K562 (cell line): ENCODE results near the gene ZNF48.

Experiments
- CREB1 ChIP-seq, 2 experiments: sonication (generic) in 1 of 2; formaldehyde crosslinking in 1 of 2; IDR thresholded peaks; 2 replicates each; pipeline versions ENCODE4 v1.6.1 to v1.8.0; 2012 to 2022; ENCODE audit warnings: inconsistent platforms in 1 of 2, mild to moderate bottlenecking in 1 of 2, missing genetic modification reagents in 1 of 2, moderate library complexity in 1 of 2
- CTCF ChIP-seq, 3 experiments: IDR thresholded peaks in 2 of 3; conservative IDR thresholded peaks in 1 of 3; 2 replicates each; pipeline ENCODE4 v1.5.1; 2011 to 2012; ENCODE audit warnings: low read length in 3 of 3, mild to moderate bottlenecking in 3 of 3, control low read depth in 2 of 3, improper control_type of control experiment in 1 of 3, inconsistent platforms in 1 of 3, low read depth in 1 of 3, mixed read lengths in 1 of 3, moderate library complexity in 1 of 3; ENCODE audit not compliant: insufficient read depth in 2 of 3
- GTF2A2 ChIP-seq: IDR thresholded peaks from 2 replicates; pipeline ENCODE4 v1.6.1; 2016; ENCODE audit warnings: mild to moderate bottlenecking, missing genetic modification characterization, missing compliant biosample characterization
- KDM5B ChIP-seq: fragments of 200-600 bp; sonication (generic); IDR thresholded peaks from 2 replicates; pipeline ENCODE4 v1.6.1; 2012; ENCODE audit warnings: low read depth, mild to moderate bottlenecking, moderate library complexity, low read length, control low read depth, inconsistent platforms; ENCODE audit not compliant: insufficient replicate concordance
- KLF16 ChIP-seq: IDR thresholded peaks from 2 replicates; pipeline ENCODE4 v1.6.1; 2016; ENCODE audit warnings: antibody characterized with exemption
- NCOA2 ChIP-seq, 2 experiments: fragments of 450-650 bp; IDR thresholded peaks; 2 replicates each; pipeline ENCODE4 v1.6.1; 2018; ENCODE audit warnings: mild to moderate bottlenecking in 2 of 2, moderate library complexity in 1 of 2; ENCODE audit not compliant: partially characterized antibody in 2 of 2
- PHF8 ChIP-seq: fragments of 200-600 bp; sonication (generic); IDR thresholded peaks from 2 replicates; pipeline ENCODE4 v1.6.1; 2012; ENCODE audit warnings: mixed run types, mild to moderate bottlenecking, inconsistent platforms, low read length, moderate library complexity, borderline replicate concordance
- REST ChIP-seq, 2 experiments: fragments of 450-650 bp; formaldehyde crosslinking in 1 of 2; IDR thresholded peaks; 2 replicates each; pipeline versions ENCODE4 v1.4.0 to v1.6.1; 2014 to 2020; ENCODE audit warnings: mild to moderate bottlenecking in 2 of 2, borderline replicate concordance in 1 of 2, low read depth in 1 of 2
- SIRT6 ChIP-seq: IDR thresholded peaks from one replicate; pipeline ENCODE4 v1.6.1; 2012; ENCODE audit warnings: low read depth, mild to moderate bottlenecking, control low read depth, inconsistent platforms, low read length, moderate library complexity
- SMC3 ChIP-seq: conservative IDR thresholded peaks from 2 replicates; pipeline ENCODE4 v1.6.1; 2011; ENCODE audit warnings: low read depth, low read length, improper control_type of control experiment; ENCODE audit not compliant: insufficient read depth
- TARDBP ChIP-seq: fragments of 450-650 bp; IDR thresholded peaks from 2 replicates; pipeline ENCODE4 v1.6.1; 2016

GRCh38 chr16:30406795-30407101, 11.5 kb downstream of the ZNF48 start:
- TF ChIP-seq KLF16 (no peak), REST (IDR thresholded peaks at IDR 0.05; ENCODE audit: borderline replicate concordance) (no peak), REST (CRISPR knock-in tag; IDR thresholded peaks at IDR 0.05; ENCODE audit: low read depth) (no peak), NCOA2 (IDR thresholded peaks at IDR 0.05; ENCODE audit: partially characterized antibody in 2 of 2) (no peak), CTCF (IDR thresholded peaks at IDR 0.05 in 2 of 3, conservative IDR thresholded peaks at IDR 0.05 in 1 of 3; ENCODE audit: insufficient read depth in 2 of 3, low read depth in 1 of 3, low read length in 3 of 3) (no peak), CREB1 (IDR thresholded peaks at IDR 0.05) (no peak), CREB1 (CRISPR knock-in tag; IDR thresholded peaks at IDR 0.05) (0 out of 2 replicates have a peak, but pooled peaks have one; percentile 31), SMC3 (no peak), PHF8 (no peak), KDM5B (no peak), TARDBP (no peak), SIRT6 (no peak), GTF2A2 (tag) (no peak)
